ENCODE results near the gene MICU2. TPM values are rescaled to one million over a fixed set of nuclear protein-coding genes. Genes with fewer than 3 reads are reported as not detected.

MICU2 gene
- total and polyA plus RNA-seq, 10 of the 15 experiments (the other 5 are each of a cell fraction or from before 2014, with no cell fraction given): 17.7 to 56.6 (median 43.8) TPM

- TF ChIP-seq GABPA (IDR thresholded peaks at IDR 0.05; ENCODE audit: low read depth) (no peak), FOXM1 (IDR thresholded peaks at IDR 0.05; ENCODE audit: low read depth, low read length) (no peak)
- ATAC-seq: no peak
- no peak overlapping the region for H3K27ac ChIP-seq (ENCODE audit: control insufficient read depth, insufficient read depth)
- H3K4me3 ChIP-seq: no peak overlapping the region
- no peaks in the 10 kb centered on the region for H4K20me1 ChIP-seq (ENCODE audit: control insufficient read depth, insufficient read depth)
- no peak for DNase-seq (ENCODE audit: low read depth, low spot score)
- no peaks in the 10 kb centered on the region for H3K36me3 ChIP-seq (ENCODE audit: control insufficient read depth in 2 of 2, insufficient read depth in 2 of 2, low read length in 1 of 2)
- RAD21 ChIA-PET (ENCODE audit: unreplicated experiment): no interaction called here
- H3K4me1 ChIP-seq (ENCODE audit: control insufficient read depth, insufficient read depth, low read length): no peaks in the 10 kb centered on the region
- WGBS (ENCODE audit: insufficient coverage, insufficient replicate concordance, low lambda C conversion rate, missing lambda C conversion rate): 50% methylated on average over 9 of the region's 9 CpGs
- no peaks in the 10 kb centered on the region for H3K27me3 ChIP-seq (replicated peaks in 1 of 2; ENCODE audit: control insufficient read depth in 2 of 2, insufficient read depth in 2 of 2, low read length in 1 of 2)
- H3K9me3 ChIP-seq (replicated peaks; ENCODE audit: control insufficient read depth, insufficient read depth, low read length): no peaks in the 10 kb centered on the region
- no peak overlapping the region for H3K4me2 ChIP-seq (ENCODE audit: control insufficient read depth, insufficient read depth)
- FAIRE-seq: no peak
- no peaks in the 10 kb centered on the region for H3K79me2 ChIP-seq (ENCODE audit: control insufficient read depth, insufficient read depth, low read length)
- no TSS peak for BruUV-seq (replicated peaks)
- H3K9ac ChIP-seq (ENCODE audit: control insufficient read depth, insufficient read depth, low read length): no peak overlapping the region
- no peak overlapping the region for H2AFZ ChIP-seq (ENCODE audit: control insufficient read depth, low read depth, low read length)
- SMC1A ChIA-PET (ENCODE audit: uncharacterized antibody, unreplicated experiment): no interaction called here
- POLR2A ChIA-PET: no interaction called here
- intact Hi-C loops (cut with micrococcal nuclease; ENCODE audit: unreplicated experiment) (no loop called here), in situ Hi-C loops (cut with MboI) (no loop called here)
- CTCF ChIA-PET: interaction anchor here (3.2 kb wide), 1 partner anchor 11 kb away, joined by 17 read pairs; no protein-coding TSS in a partner anchor
These were observed 138.2 kb downstream of the MICU2 start for GRCh38 chr13:21465710-21466160.

- Histone ChIP-seq H3K4me3 (no peak overlapping the region), H3K4me1 (ENCODE audit: control insufficient read depth, insufficient read depth, low read length) (no peaks in the 10 kb centered on the region; the same call in 1 of the 2 replicates), H3K27me3 (replicated peaks in 1 of 2; ENCODE audit: control insufficient read depth in 2 of 2, insufficient read depth in 2 of 2, low read length in 1 of 2) (no peaks in the 10 kb centered on the region), H3K36me3 (ENCODE audit: control insufficient read depth in 2 of 2, insufficient read depth in 2 of 2, low read length in 1 of 2) (no peaks in the 10 kb centered on the region), H3K27ac (ENCODE audit: control insufficient read depth, insufficient read depth) (no peak overlapping the region), H4K20me1 (ENCODE audit: control insufficient read depth, insufficient read depth) (no peaks in the 10 kb centered on the region), H3K4me2 (ENCODE audit: control insufficient read depth, insufficient read depth) (no peak overlapping the region), H3K79me2 (ENCODE audit: control insufficient read depth, insufficient read depth, low read length) (peaks cover 6% of the 10 kb centered on the region), H3K9ac (ENCODE audit: control insufficient read depth, insufficient read depth, low read length) (no peak overlapping the region), H3K9me3 (replicated peaks; ENCODE audit: control insufficient read depth, insufficient read depth, low read length) (no peaks in the 10 kb centered on the region), H2AFZ (ENCODE audit: control insufficient read depth, low read depth, low read length) (no peak overlapping the region)
- RAD21 ChIA-PET (ENCODE audit: unreplicated experiment): no interaction called here
- POLR2A ChIA-PET: interaction anchor here (0.6 to 0.7 kb wide), 2 partner anchors 57 to 94 kb away, joined by 3 to 4 read pairs; no protein-coding TSS in a partner anchor
- FAIRE-seq (no peak), ATAC-seq (no peak), DNase-seq (ENCODE audit: low read depth, low spot score) (no peak)
- intact Hi-C loops (cut with micrococcal nuclease; ENCODE audit: unreplicated experiment): no loop called here
- BruUV-seq (replicated peaks): no TSS peak
- in situ Hi-C loops (cut with MboI): no loop called here
- CTCF ChIA-PET: interaction anchor here (0.6 to 3.2 kb wide), 3 partner anchors 13 to 198 kb away, joined by 3 to 17 read pairs (median 3); no protein-coding TSS in a partner anchor
- SMC1A ChIA-PET (ENCODE audit: uncharacterized antibody, unreplicated experiment): interaction anchor here (2.2 kb wide), 1 partner anchor 13 kb away, joined by 6 read pairs; no protein-coding TSS in a partner anchor
- TF ChIP-seq SKIL (IDR thresholded peaks at IDR 0.05; ENCODE audit: low read depth, poor library complexity, severe bottlenecking) (no peak), SMARCA5 (IDR thresholded peaks at IDR 0.05) (no peak), PAX5 (IDR thresholded peaks at IDR 0.05; ENCODE audit: borderline replicate concordance, low read depth, low read length) (no peak), KLF5 (IDR thresholded peaks at IDR 0.05; ENCODE audit: partially characterized antibody) (no peak), PKNOX1 (IDR thresholded peaks at IDR 0.05) (no peak), CUX1 (IDR thresholded peaks at IDR 0.05; ENCODE audit: insufficient replicate concordance, low read depth, low read length) (no peak), ZNF24 (IDR thresholded peaks at IDR 0.05) (no peak)
These were observed 140.5 kb downstream of the MICU2 start for GRCh38 chr13:21463424-21463823.

Data from GM12878 (cell line).